Left ventricle myocardium inferior (tissue), 1 donor: ENCODE data around the gene TAS2R60. TPM values are rescaled to one million over a fixed set of nuclear protein-coding genes. Genes with fewer than 3 reads are reported as not detected.

Experiments
- DNase-seq: peaks from one replicate; pipeline ENCODE4 v3.0.0-alpha.2; 2020
- H3K27ac ChIP-seq: fragments of 200-600 bp; replicated peaks from 2 replicates; pipeline ENCODE4 v1.8.0; 2021
- H3K27me3 ChIP-seq: fragments of 200-600 bp; 2 replicates; pipeline ENCODE4 v1.8.0; 2021; ENCODE audit warnings: low read depth
- H3K36me3 ChIP-seq: fragments of 200-600 bp; 2 replicates; pipeline ENCODE4 v1.8.0; 2021
- H3K4me1 ChIP-seq: fragments of 200-600 bp; 2 replicates; pipeline ENCODE4 v1.8.0; 2021
- H3K4me3 ChIP-seq: fragments of 200-600 bp; 2 replicates; pipeline ENCODE4 v1.8.0; 2021; ENCODE audit warnings: mild to moderate bottlenecking, moderate library complexity
- H3K9me3 ChIP-seq: fragments of 200-600 bp; replicated peaks from 2 replicates; pipeline ENCODE4 v1.8.0; 2021
- CTCF ChIP-seq: fragments of 200-600 bp; IDR thresholded peaks from 2 replicates; pipeline ENCODE4 v1.8.0; 2021; ENCODE audit warnings: antibody characterized with exemption, mild to moderate bottlenecking, borderline replicate concordance
- intact Hi-C: fragments of 100-400 bp; cut with micrococcal nuclease; formaldehyde crosslinking; loops from one replicate; pipeline ENCODE4 v1.11.0; 2022
- total RNA-seq: library from RNA; stranded (reverse); fragmentation: NEBNext Ultra II Directional; extraction: Animal tissue kit (Norgen Biotek cat#: 25700); gene quantifications from one replicate; pipeline ENCODE4 v1.2.1, GENCODE V29; 2021
- donor health status: DM: no; HTN: yes; CAD: no; lungs with severe emphysema.

Gene TAS2R60
- total RNA-seq, 1 donor from 2014 or later, result not detected

GRCh38 chr7:143455942-143456341 is 12.7 kb downstream of the TAS2R60 start:
- Histone ChIP-seq H3K4me1 (no peaks in the 10 kb centered on the region), H3K4me3 (no peak overlapping the region), H3K27ac (no peak overlapping the region), H3K36me3 (no peaks in the 10 kb centered on the region), H3K9me3 (no peaks in the 10 kb centered on the region), H3K27me3 (no peaks in the 10 kb centered on the region)
- no peak for TF ChIP-seq CTCF
- no peak for DNase-seq
- intact Hi-C loops, result no loop called here

- intact Hi-C loops, result no loop called here
- Histone ChIP-seq H3K4me3 (no peak overlapping the region), H3K27ac (no peak overlapping the region), H3K9me3 (peaks cover 10% of the 10 kb centered on the region), H3K36me3 (no peaks in the 10 kb centered on the region), H3K27me3 (no peaks in the 10 kb centered on the region), H3K4me1 (no peaks in the 10 kb centered on the region)
- TF ChIP-seq CTCF, result no peak
- DNase-seq, result no peak
These were observed 13.9 kb downstream of the TAS2R60 start for GRCh38 chr7:143456992-143457793.

- Histone ChIP-seq H3K27ac (no peak overlapping the region), H3K4me3 (no peak overlapping the region), H3K9me3 (peaks cover 16% of the 10 kb centered on the region), H3K27me3 (no peaks in the 10 kb centered on the region), H3K4me1 (no peaks in the 10 kb centered on the region), H3K36me3 (no peaks in the 10 kb centered on the region)
- intact Hi-C loops, result no loop called here
- DNase-seq, result no peak
- no peak for TF ChIP-seq CTCF
These were observed 15.0 kb downstream of the TAS2R60 start for GRCh38 chr7:143458263-143458662.

GRCh38 chr7:143458681-143459080 is 15.4 kb downstream of the TAS2R60 start:
- H3K4me1 ChIP-seq, result no peaks in the 10 kb centered on the region
- H3K36me3 ChIP-seq, result no peaks in the 10 kb centered on the region
- TF ChIP-seq CTCF, result no peak
- H3K27ac ChIP-seq, result no peak overlapping the region
- H3K27me3 ChIP-seq, result no peaks in the 10 kb centered on the region
- H3K9me3 ChIP-seq, result peaks cover 16% of the 10 kb centered on the region
- H3K4me3 ChIP-seq, result no peak overlapping the region
- DNase-seq, result no peak
- intact Hi-C loops, result no loop called here

- no peak overlapping the region for H3K4me3 ChIP-seq
- no peaks in the 10 kb centered on the region for H3K4me1 ChIP-seq
- TF ChIP-seq CTCF, result no peak
- DNase-seq, result no peak
- H3K36me3 ChIP-seq, result no peaks in the 10 kb centered on the region
- H3K27me3 ChIP-seq, result no peaks in the 10 kb centered on the region
- peaks cover 16% of the 10 kb centered on the region for H3K9me3 ChIP-seq
- no peak overlapping the region for H3K27ac ChIP-seq
- intact Hi-C loops, result no loop called here
These were observed 16.1 kb downstream of the TAS2R60 start for GRCh38 chr7:143459359-143459758.
